HEK293T (cell line): ENCODE data around the gene ZNF211.

ENCODE experiments used
- ARNT ChIP-seq: fragments of 450-650 bp; IDR thresholded peaks from 2 replicates; pipeline ENCODE4 v1.6.1; 2017; ENCODE audit warnings: mild to moderate bottlenecking
- BHLHE40 ChIP-seq: fragments of 450-650 bp; IDR thresholded peaks from 2 replicates; pipeline ENCODE4 v1.6.1; 2016; ENCODE audit warnings: mild to moderate bottlenecking, moderate library complexity, borderline replicate concordance
- CTBP1 ChIP-seq: fragments of 450-650 bp; IDR thresholded peaks from 2 replicates; pipeline ENCODE4 v1.6.1; 2016; ENCODE audit warnings: borderline replicate concordance
- ELF4 ChIP-seq: fragments of 450-650 bp; IDR thresholded peaks from 2 replicates; pipeline ENCODE4 v1.6.1; 2017; ENCODE audit warnings: antibody characterized with exemption
- FOXK2 ChIP-seq: fragments of 450-650 bp; IDR thresholded peaks from 2 replicates; pipeline ENCODE4 v1.6.1; 2016; ENCODE audit warnings: mild to moderate bottlenecking
- FOXM1 ChIP-seq: fragments of 450-650 bp; IDR thresholded peaks from 2 replicates; pipeline ENCODE4 v1.6.1; 2017; ENCODE audit warnings: mild to moderate bottlenecking, borderline replicate concordance
- L3MBTL2 ChIP-seq: fragments of 450-650 bp; conservative IDR thresholded peaks from 2 replicates; pipeline ENCODE4 v1.6.1; 2016; ENCODE audit warnings: mild to moderate bottlenecking
- LEF1 ChIP-seq: fragments of 450-650 bp; IDR thresholded peaks from 2 replicates; pipeline ENCODE4 v1.6.1; 2017; ENCODE audit warnings: mild to moderate bottlenecking, borderline replicate concordance
- PKNOX1 ChIP-seq: fragments of 450-650 bp; IDR thresholded peaks from 2 replicates; pipeline ENCODE4 v1.6.1; 2016
- SP1 ChIP-seq: fragments of 450-650 bp; IDR thresholded peaks from 2 replicates; pipeline ENCODE4 v1.6.1; 2017
- SUZ12 ChIP-seq: fragments of 450-650 bp; IDR thresholded peaks from 2 replicates; pipeline ENCODE4 v1.6.1; 2016; ENCODE audit warnings: mild to moderate bottlenecking
- TARDBP ChIP-seq: fragments of 450-650 bp; IDR thresholded peaks from 2 replicates; pipeline ENCODE4 v1.6.1; 2016
- ZNF384 ChIP-seq: fragments of 450-650 bp; IDR thresholded peaks from 2 replicates; pipeline ENCODE4 v1.6.1; 2016

GRCh38 chr19:57599377-57599760 is 33.6 kb upstream of the ZNF211 start:
- TF ChIP-seq TARDBP (no peak), ARNT (no peak), SP1 (no peak), BHLHE40 (no peak), ELF4 (no peak), CTBP1 (no peak), FOXM1 (no peak), ZNF384 (no peak), SUZ12 (no peak), FOXK2 (no peak), PKNOX1 (no peak), L3MBTL2 (no peak), LEF1 (no peak)
